ENCODE measurements around the gene CORO6.
"Not testable (repeated sequence)": the region's sequence is repeated elsewhere in the genome, so short reads cannot be mapped to it uniquely, and the experiment has no call there.

CORO6 gene

GRCh38 chr17:29622337-29623282 lies at the start of gene CORO6:
CORO6 (minus strand) TSS chr17:29622912; CDS start chr17:29621421, 1,491 bp downstream.
- DNase-seq: peak; percentile 52

GRCh38 chr17:29671661-29672060 lies 48.9 kb upstream of the CORO6 start:
- no peak for DNase-seq

- no peak for DNase-seq
Observed at GRCh38 chr17:29669266-29669665, 46.6 kb upstream of the CORO6 start.

- no peak for DNase-seq
Observed at GRCh38 chr17:29667969-29668368, 45.3 kb upstream of the CORO6 start.

GRCh38 chr17:29665481-29665810 lies 42.7 kb upstream of the CORO6 start:
- DNase-seq: no peak

GRCh38 chr17:29664743-29665480 lies 42.2 kb upstream of the CORO6 start:
- DNase-seq: no peak

- DNase-seq: no peak
Observed at GRCh38 chr17:29663155-29663554, 40.4 kb upstream of the CORO6 start.

- no peak for DNase-seq
Observed at GRCh38 chr17:29661213-29661612, 38.5 kb upstream of the CORO6 start.

GRCh38 chr17:29659155-29659554 lies 36.4 kb upstream of the CORO6 start:
- no peak for DNase-seq

GRCh38 chr17:29655323-29655722 lies 32.6 kb upstream of the CORO6 start:
- DNase-seq: no peak

- no peak for DNase-seq
Observed at GRCh38 chr17:29653995-29654714, 31.4 kb upstream of the CORO6 start.

- DNase-seq: no peak
Observed at GRCh38 chr17:29652976-29653375, 30.3 kb upstream of the CORO6 start.

- DNase-seq: not testable (repeated sequence)
Observed at GRCh38 chr17:29651913-29652312, 29.2 kb upstream of the CORO6 start.

- no peak for DNase-seq
Observed at GRCh38 chr17:29650396-29650795, 27.7 kb upstream of the CORO6 start.

- DNase-seq: no peak
Observed at GRCh38 chr17:29649359-29649758, 26.6 kb upstream of the CORO6 start.

GRCh38 chr17:29648005-29648404 lies 25.3 kb upstream of the CORO6 start:
- DNase-seq: no peak

GRCh38 chr17:29645515-29646051 lies 22.9 kb upstream of the CORO6 start:
- no peak for DNase-seq

GRCh38 chr17:29643817-29644160 lies 21.1 kb upstream of the CORO6 start:
- DNase-seq: no peak

GRCh38 chr17:29642171-29642611 lies 19.5 kb upstream of the CORO6 start:
- DNase-seq: no peak

- no peak for DNase-seq
Observed at GRCh38 chr17:29640981-29641642, 18.4 kb upstream of the CORO6 start.

GRCh38 chr17:29640413-29640812 lies 17.7 kb upstream of the CORO6 start:
- no peak for DNase-seq

GRCh38 chr17:29633886-29634285 lies 11.2 kb upstream of the CORO6 start:
- no peak for DNase-seq

Data from RPMI8226 (cell line).